PC-3 (cell line): ENCODE data around the gene SAMD13.

ENCODE experiments used
- CTCF ChIP-seq: fragments of 300-600 bp; sonication (generic); conservative IDR thresholded peaks from 2 replicates; pipeline ENCODE4 v1.5.1; 2017; ENCODE audit warnings: antibody characterized with exemption, low read depth, mild to moderate bottlenecking, low read length
- EZH2 ChIP-seq: fragments of 300-600 bp; sonication (generic); IDR thresholded peaks from one replicate; pipeline ENCODE4 v1.6.1; 2017; ENCODE audit warnings: antibody characterized with exemption, mild to moderate bottlenecking, low read length; ENCODE audit not compliant: unreplicated experiment
- EZH2phosphoT487 ChIP-seq: fragments of 300-600 bp; sonication (generic); IDR thresholded peaks from 2 replicates; pipeline ENCODE4 v1.6.1; 2018; ENCODE audit warnings: mild to moderate bottlenecking, antibody characterized with exemption, low read length, borderline replicate concordance

DNA sequence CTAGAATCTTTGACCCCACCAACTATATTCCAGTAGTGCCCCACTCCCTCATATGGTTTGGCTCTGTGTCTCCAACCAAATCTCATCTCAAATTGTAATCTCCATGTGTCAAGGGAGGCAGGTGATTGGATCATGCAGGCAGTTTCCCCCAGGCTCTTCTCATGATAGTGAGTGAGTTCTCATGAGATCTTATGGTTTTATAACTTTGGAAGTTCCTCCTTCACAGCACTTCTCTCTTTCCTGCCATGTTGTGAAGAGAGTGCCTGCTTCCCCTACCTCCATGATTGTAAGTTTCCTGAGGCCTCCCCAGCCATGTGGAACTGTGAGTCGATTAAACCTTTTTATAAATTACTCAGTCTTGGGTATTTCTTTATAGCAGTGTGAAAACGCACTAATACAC is 7.7 kb upstream of the SAMD13 start:
- TF ChIP-seq CTCF (no peak), EZH2phosphoT487 (no peak), EZH2 (no peak)
